Measurements from ENCODE around the gene ANGPTL2. TPM values are rescaled to one million over a fixed set of nuclear protein-coding genes. Genes with fewer than 3 reads are reported as not detected.
"Not testable (repeated sequence)": the region's sequence is repeated elsewhere in the genome, so short reads cannot be mapped to it uniquely, and the experiment has no call there.

The ANGPTL2 gene, protein sequence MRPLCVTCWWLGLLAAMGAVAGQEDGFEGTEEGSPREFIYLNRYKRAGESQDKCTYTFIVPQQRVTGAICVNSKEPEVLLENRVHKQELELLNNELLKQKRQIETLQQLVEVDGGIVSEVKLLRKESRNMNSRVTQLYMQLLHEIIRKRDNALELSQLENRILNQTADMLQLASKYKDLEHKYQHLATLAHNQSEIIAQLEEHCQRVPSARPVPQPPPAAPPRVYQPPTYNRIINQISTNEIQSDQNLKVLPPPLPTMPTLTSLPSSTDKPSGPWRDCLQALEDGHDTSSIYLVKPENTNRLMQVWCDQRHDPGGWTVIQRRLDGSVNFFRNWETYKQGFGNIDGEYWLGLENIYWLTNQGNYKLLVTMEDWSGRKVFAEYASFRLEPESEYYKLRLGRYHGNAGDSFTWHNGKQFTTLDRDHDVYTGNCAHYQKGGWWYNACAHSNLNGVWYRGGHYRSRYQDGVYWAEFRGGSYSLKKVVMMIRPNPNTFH
- 4.8 and 5.1 TPM in 2 replicates for total RNA-seq (2021)
- long read RNA-seq, transcript ANGPTL2-202 (5 exons, 3,707 nt): major isoform, 12 of 17 reads
- long read RNA-seq, partial matches to known transcripts: 1 of 17 reads
- long read RNA-seq, other reads (novel, unspliced or antisense): 4 of 17 reads

DNA sequence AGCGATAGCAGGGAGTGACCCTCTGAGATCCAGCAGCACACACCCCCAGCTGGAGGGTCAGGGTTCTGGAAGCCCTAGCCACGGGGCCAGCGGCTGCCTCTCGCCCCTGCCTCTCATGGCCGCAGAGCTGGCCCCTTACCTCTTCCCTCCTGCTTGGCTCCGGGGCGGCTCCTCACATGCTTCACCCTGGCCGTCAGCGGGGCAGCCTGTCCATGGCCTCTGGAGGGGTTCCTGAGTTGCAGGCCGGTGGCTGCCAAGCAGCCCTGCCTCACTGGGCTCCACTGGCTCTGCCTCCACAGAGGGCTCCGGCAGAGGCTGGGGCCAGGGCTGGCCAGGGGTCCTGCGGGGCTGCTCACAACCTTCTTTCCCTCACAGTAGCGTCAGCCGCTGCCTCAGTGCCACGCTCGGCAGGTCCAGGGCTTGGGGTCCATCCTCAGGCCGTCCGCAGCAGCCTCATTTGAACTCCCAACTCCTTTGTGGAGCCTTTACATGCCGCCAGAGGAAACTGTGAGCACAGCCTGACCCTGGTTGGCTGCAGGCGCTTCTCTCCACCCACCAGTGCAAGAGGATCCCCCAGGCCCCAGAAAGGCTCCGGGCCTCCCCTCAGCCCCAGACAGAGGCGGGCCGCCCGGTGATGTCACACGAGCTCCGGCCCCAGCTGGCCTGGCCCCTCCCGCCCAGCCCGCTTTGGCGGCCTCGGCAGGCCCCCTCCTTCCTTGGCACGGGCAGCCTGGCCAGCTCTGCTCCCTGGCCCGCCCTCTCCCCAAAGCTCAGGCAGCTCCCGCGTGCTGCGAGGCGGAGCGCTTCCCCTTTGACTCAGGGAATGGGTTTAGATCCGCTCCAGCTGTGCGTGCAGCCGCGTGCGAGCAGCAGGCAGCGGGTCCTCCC, at the start of gene ANGPTL2:
Gene ANGPTL2 (minus strand): TSS at position 460 of the 888 bp plus-strand sequence. CDS start 13,904 bp downstream, outside the sequence.
- WGBS (ENCODE audit: extremely low coverage, insufficient read length, low lambda C conversion rate): no CpG with 5 or more reads among the region's 43 CpGs
- Histone ChIP-seq H4K5ac (ENCODE audit: insufficient read length, low read depth, low read length) (no peak within 1 kb of the TSS), H4K91ac (ENCODE audit: insufficient read length, low read depth, low read length) (no peak within 1 kb of the TSS), H3K4ac (ENCODE audit: low read depth, low read length) (no peak within 1 kb of the TSS), H3K23ac (ENCODE audit: insufficient read length, low read depth, low read length) (no peak within 1 kb of the TSS), H2AK5ac (ENCODE audit: insufficient read length, low read length) (no peak within 1 kb of the TSS), H3K4me1 (ENCODE audit: insufficient read depth, low read length) (no peaks in the 10 kb centered on the region; the same call in 1 of the 2 replicates), H3K27ac (ENCODE audit: insufficient read length, low read depth, low read length) (no peak within 1 kb of the TSS), H4K8ac (replicated peaks; ENCODE audit: insufficient read length, low read depth, low read length) (no peak within 1 kb of the TSS), H4K20me1 (ENCODE audit: control insufficient read depth, insufficient read depth, insufficient read length) (no peaks in the 10 kb centered on the region), H3K14ac (ENCODE audit: insufficient read depth, low read length) (peak within 1 kb of the TSS; percentile 60), H3K79me2 (ENCODE audit: insufficient read depth, low read length) (no peaks in the 10 kb centered on the region), H3K18ac (ENCODE audit: insufficient read length, low read depth, low read length) (peak within 1 kb of the TSS; percentile 43), H3K56ac (ENCODE audit: insufficient read length, low read depth, low read length) (no peak within 1 kb of the TSS), H3T11ph (ENCODE audit: low read length) (no peak within 1 kb of the TSS), H3K9me3 (ENCODE audit: control insufficient read depth, low read depth, low read length) (no peaks in the 10 kb centered on the region), H2BK12ac (ENCODE audit: insufficient read length, low read depth, low read length) (no peak within 1 kb of the TSS), H3K27me3 (ENCODE audit: insufficient read depth, low read length) (no peaks in the 10 kb centered on the region), H3K23me2 (ENCODE audit: insufficient read length, low read depth, low read length, poor library complexity, severe bottlenecking) (peaks cover 10% of the 10 kb centered on the region), H2BK5ac (ENCODE audit: insufficient read length, low read length) (no peak within 1 kb of the TSS), H3K79me1 (ENCODE audit: insufficient read depth, low read depth, low read length, poor library complexity, severe bottlenecking) (no peaks in the 10 kb centered on the region), H3K9ac (ENCODE audit: extremely low read depth, insufficient read length, low read length) (peak within 1 kb of the TSS; percentile 13), H2BK20ac (ENCODE audit: low read depth, low read length, poor library complexity, severe bottlenecking) (no peak within 1 kb of the TSS), H3K4me2 (ENCODE audit: insufficient read depth, insufficient read length, low read length) (peak within 1 kb of the TSS; percentile 57), H2AFZ (ENCODE audit: low read length) (no peak within 1 kb of the TSS), H2BK15ac (ENCODE audit: low read depth, low read length) (no peak within 1 kb of the TSS), H2BK120ac (ENCODE audit: low read depth, low read length, poor library complexity, severe bottlenecking) (no peak within 1 kb of the TSS)
- TF ChIP-seq, protein P1, sequence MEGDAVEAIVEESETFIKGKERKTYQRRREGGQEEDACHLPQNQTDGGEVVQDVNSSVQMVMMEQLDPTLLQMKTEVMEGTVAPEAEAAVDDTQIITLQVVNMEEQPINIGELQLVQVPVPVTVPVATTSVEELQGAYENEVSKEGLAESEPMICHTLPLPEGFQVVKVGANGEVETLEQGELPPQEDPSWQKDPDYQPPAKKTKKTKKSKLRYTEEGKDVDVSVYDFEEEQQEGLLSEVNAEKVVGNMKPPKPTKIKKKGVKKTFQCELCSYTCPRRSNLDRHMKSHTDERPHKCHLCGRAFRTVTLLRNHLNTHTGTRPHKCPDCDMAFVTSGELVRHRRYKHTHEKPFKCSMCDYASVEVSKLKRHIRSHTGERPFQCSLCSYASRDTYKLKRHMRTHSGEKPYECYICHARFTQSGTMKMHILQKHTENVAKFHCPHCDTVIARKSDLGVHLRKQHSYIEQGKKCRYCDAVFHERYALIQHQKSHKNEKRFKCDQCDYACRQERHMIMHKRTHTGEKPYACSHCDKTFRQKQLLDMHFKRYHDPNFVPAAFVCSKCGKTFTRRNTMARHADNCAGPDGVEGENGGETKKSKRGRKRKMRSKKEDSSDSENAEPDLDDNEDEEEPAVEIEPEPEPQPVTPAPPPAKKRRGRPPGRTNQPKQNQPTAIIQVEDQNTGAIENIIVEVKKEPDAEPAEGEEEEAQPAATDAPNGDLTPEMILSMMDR (conservative IDR thresholded peaks at IDR 0.05): no peak
- H3K4me3 Mint-ChIP-seq: peak within 1 kb of the TSS; percentile 78 to 91
- H3K27me3 Mint-ChIP-seq (ENCODE audit: low read depth): peaks cover 11% of the 10 kb centered on the region
- peak within 1 kb of the TSS in 2 of 3 experiments; percentile 24 to 79; a peak in 3 of 7 replicates for H3K27ac Mint-ChIP-seq
- H3K4me1 Mint-ChIP-seq: peaks cover 34 to 37% of the 10 kb centered on the region in 2 experiments
- no peaks in the 10 kb centered on the region; a peak in 2 of 5 replicates for H3K9me3 Mint-ChIP-seq
- peaks cover 0 to 15% (median 0%) of the 10 kb centered on the region in 3 experiments; a peak in 4 of 7 replicates for H3K36me3 Mint-ChIP-seq (ENCODE audit: insufficient read depth in 1 of 3, low read depth in 3 of 3)
- DNase-seq: peak; percentile 97

DNA sequence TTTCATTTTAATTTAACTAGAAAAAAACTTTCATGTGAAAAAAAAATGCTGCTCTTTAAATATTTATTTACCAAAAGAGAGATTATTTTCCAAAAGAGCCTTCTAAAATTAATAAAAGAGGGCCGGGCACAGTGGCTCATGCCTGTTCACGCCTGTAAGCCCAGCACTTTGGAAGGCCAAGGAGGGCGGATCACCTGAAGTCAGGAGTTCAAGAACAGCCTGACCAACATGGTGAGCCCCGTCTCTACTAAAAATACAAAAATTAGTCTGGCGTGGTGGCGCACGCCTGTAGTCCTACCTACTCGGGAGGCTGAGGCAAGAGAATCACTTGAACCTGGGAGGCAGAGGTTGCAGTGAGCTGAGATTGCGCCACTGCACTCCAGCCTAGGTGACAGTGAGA, 48.9 kb upstream of the ANGPTL2 start:
- H3K27me3 Mint-ChIP-seq (ENCODE audit: low read depth); H3K9me3 Mint-ChIP-seq; H3T11ph ChIP-seq (ENCODE audit: low read length); H2AFZ ChIP-seq (ENCODE audit: low read length); H3K79me2 ChIP-seq (ENCODE audit: insufficient read depth, low read length); H4K91ac ChIP-seq (ENCODE audit: insufficient read length, low read depth, low read length); H3K4me2 ChIP-seq (ENCODE audit: insufficient read depth, insufficient read length, low read length); H3K4me3 Mint-ChIP-seq; H3K18ac ChIP-seq (ENCODE audit: insufficient read length, low read depth, low read length); H3K27me3 ChIP-seq (ENCODE audit: insufficient read depth, low read length); H2BK15ac ChIP-seq (ENCODE audit: low read depth, low read length); H3K4me1 ChIP-seq (ENCODE audit: insufficient read depth, low read length); H4K20me1 ChIP-seq (ENCODE audit: control insufficient read depth, insufficient read depth, insufficient read length); H4K5ac ChIP-seq (ENCODE audit: insufficient read length, low read depth, low read length); H2BK5ac ChIP-seq (ENCODE audit: insufficient read length, low read length); H3K9me3 ChIP-seq (ENCODE audit: control insufficient read depth, low read depth, low read length); H2BK20ac ChIP-seq (ENCODE audit: low read depth, low read length, poor library complexity, severe bottlenecking); H4K8ac ChIP-seq (replicated peaks; ENCODE audit: insufficient read length, low read depth, low read length); H2BK120ac ChIP-seq (ENCODE audit: low read depth, low read length, poor library complexity, severe bottlenecking); H3K14ac ChIP-seq (ENCODE audit: insufficient read depth, low read length); H3K27ac ChIP-seq (ENCODE audit: insufficient read length, low read depth, low read length); H3K56ac ChIP-seq (ENCODE audit: insufficient read length, low read depth, low read length); H3K9ac ChIP-seq (ENCODE audit: extremely low read depth, insufficient read length, low read length); H3K4me1 Mint-ChIP-seq; H3K23ac ChIP-seq (ENCODE audit: insufficient read length, low read depth, low read length); H3K36me3 Mint-ChIP-seq (ENCODE audit: insufficient read depth in 1 of 3, low read depth in 3 of 3); H2AK5ac ChIP-seq (ENCODE audit: insufficient read length, low read length); H3K27ac Mint-ChIP-seq; H2BK12ac ChIP-seq (ENCODE audit: insufficient read length, low read depth, low read length); H3K79me1 ChIP-seq (ENCODE audit: insufficient read depth, low read depth, low read length, poor library complexity, severe bottlenecking); H3K23me2 ChIP-seq (ENCODE audit: insufficient read length, low read depth, low read length, poor library complexity, severe bottlenecking); H3K4ac ChIP-seq (ENCODE audit: low read depth, low read length); DNase-seq: not testable (repeated sequence)
- no CpG with 5 or more reads among the region's 9 CpGs for WGBS (ENCODE audit: extremely low coverage, insufficient read length, low lambda C conversion rate)
